Activated naive CD4-positive, alpha-beta T cell (primary cell): ENCODE data around the gene S100A11.

Source experiments
- DNase-seq, 4 experiments: peaks; one replicate each; lab custom pipeline; 2025; lab: John Stamatoyannopoulos, UW

S100A11 gene

DNA sequence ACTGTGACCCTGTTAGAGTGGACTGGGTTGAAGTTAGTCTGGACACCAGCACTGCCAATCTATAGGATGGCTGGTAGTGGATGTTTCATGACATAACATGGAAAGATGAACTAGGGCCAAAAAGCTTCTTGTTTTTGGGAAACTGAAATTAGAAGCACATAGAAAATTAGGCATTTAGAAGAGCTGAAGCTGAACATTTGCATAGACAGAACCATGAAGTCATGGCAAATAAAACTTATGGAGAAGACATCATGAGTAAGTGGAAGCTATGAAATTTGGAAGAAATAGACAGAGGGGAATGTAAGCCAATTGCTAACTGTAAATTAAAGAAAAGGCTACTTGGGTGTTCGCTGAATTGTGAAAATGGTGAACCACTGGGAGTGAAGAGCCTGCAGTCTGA is 2.7 kb upstream of the S100A11 start:
- DNase-seq = no peak

DNA sequence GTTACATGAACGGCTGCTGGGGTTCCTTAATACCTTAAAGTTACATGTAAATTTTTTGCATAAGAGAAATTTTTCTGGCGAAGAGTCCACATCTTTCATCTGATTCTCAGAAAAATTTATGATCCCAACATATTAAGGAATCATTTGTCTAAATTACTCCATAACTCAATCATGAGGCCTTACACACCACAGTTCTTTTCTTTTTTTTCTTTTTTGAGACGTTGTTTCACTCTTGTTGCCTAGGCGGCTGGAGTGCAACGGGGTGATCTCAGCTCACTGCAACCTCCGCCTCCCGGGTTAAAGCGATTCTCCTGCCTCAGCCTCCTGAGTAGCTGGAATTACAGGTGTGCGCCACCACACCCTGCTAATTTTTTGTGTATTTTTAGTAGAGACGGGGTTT is 2.1 kb upstream of the S100A11 start:
- DNase-seq = no peak

DNA sequence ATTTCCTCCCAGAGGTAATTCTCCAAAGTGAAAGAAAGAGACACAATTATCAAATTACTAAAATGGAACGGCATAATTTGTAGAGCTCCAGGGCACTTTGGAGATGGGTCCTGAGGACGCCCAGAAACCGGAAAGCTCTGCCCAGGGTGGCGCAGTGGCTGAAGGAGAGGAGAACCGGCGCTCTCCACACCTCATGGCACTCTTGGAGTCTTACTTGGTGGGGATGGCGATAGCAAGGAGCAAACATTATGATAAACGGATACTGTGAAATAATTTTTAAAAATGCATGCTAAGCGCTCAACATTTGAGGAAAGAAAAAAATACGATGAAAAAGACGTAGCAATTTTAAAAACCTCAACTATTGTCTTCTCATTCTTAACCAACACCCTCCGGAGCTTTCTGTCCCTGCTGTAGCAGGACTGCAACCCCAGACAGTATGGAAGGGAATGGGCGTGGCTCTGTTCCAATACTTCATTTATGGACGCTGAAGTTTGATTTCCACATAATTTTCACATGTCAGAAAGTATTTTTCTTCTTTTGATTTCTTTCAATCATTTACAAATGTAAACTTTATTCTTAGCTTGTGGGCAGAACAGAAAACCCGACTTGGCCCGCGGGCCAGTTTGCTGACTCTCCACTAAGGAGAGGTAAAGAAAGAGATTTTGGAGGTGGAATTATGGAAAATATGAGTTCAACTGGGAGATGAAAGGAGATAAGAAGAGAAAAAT is 1.1 kb downstream of the S100A11 start:
- DNase-seq = no peak

DNA sequence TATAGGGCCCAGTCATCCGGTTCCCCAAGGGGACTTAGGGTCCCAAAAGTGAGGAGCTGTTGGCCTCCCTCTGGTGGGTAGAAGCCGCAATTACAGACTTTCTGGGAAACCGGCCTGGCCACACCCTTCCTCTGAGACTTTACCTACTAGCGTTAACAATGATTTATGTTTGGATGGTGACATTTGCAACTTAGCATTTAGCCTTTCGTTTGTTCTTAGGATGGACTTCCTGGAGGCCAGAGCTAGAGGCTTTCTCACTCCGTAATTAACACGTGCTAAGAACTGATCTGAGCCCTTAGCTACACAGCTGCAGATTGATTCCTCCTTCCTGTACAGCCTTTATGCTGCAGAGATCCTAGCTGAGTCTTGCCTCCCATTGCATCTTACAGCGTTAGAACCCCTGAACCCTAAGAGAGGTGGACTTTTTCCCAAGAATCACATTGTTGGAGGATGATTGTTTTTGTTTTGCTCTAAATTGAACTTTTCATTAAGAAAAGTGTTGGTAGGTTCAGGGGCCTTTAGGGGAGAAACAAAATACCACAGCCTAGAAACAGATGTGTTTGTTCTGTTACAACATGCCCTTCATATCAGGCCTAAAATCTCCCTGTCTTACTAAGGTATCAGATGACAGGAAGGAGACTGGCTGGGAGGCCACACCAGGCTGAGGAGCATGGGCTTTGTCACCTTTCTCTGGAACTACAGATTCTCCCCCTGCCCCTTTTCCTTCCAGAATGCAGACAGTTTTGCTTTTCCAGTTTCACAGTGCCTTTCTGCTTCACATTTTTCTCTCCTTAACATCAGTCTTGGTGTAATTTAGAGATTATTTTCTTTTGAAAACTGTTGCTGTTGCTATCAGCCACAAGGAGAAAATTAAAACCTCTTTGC is 1.9 kb downstream of the S100A11 start:
- peak in 3 of 4 experiments; percentile 6 to 37 (median 35) for DNase-seq

DNA sequence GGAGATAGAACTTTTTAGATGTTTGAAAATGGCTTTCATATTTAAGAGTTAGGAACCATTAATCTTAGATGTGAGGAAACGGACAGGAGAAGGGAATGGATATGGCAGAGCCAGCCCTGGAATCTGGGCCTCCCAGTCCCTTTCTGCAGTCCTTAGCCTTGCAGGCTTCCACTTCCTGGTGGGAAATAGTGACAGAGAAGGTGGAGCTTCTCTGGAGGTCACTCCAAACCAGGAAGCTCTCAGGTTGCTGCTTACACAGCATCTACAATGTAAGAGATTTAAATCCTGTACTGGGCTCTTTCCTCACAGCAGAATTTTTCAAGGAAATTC is 2.5 kb downstream of the S100A11 start:
- DNase-seq = no peak

DNA sequence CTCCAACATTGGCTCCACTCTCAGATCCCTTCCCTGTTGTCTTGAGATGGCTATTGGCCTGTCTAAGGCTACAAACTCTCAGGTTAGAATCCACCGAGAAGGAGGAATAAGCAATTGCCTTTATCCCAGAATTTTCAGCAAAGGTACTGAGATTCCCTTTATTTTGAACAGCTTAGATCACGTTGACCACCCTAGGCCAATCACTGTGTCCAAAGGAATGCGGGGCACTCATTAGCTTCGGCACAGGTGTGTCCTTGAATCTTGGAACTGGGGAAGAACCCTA is 6.9 kb downstream of the S100A11 start:
- DNase-seq = no peak

DNA sequence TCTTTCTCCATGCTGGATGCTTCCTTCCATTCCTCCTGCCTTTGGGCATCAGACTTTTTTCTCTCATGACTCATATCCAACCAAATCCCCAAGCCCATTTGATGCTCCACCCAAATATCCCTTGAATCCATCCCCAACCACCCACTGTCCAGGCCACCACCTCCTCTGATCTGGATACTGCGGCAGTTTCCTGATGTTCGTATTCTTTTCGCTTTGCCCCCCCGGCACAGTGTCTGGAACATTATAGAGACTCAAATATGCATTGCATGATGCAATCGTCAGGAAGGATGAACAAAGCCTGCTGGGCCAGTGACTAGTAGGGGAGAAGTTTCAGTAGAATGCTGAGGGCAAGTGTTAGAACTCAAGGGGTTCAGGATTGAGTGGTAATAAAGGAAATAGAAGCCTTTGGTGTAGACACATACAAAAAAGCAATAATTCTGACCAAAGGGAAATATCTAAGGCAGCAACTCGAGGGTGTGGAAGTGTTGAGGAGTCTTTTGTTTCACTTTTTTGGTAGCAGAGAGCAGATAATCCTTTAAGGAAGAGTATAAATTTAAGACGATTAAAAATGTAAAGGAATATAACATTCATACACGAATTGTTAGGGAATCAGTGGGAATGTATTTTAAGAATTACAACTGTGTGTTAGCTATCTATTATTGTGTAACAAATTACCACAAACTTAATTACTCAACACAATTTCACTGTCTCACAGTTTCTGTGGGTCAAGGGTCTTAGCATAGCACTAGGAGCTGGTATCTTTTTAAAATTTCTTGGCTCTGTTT is 7.5 kb downstream of the S100A11 start:
- DNase-seq = no peak

DNA sequence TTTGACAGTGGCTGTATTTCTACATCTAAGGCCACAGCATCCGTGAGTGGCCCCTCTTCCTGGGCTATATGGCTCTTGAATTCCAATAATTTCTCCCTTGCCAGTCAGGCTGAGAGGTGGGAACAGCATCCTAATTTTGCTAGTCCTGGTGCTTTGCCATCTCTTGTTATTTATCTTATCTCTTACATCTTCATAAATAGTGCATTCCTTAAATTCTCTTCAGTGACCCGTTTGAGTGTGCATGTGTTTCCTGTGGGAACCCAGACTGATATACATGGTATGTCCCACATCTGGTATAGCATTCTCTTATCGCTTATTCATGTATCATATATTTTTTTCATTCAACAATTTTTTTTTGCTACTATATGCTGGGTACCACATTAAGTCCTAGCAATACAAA is 9.9 kb downstream of the S100A11 start:
- DNase-seq = no peak

DNA sequence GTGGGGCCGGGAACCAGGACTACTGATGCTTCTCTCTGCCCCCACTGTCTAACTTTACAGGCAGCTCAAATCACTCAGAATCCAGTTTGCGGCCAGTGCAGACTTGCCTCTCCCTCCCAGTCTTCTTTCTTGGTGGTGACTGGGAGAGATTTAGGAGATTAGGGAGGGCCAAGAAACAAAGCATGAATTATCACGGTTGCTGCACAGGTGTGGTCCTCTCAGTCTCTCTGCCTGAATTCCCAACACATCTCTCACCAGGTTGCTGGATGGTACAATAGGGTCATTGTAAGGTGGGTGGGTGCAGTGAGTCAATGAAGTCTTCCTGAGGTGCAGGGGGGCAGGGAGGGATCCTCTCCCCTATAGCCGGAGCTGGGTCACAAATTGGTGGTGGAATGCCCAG is 12.6 kb downstream of the S100A11 start:
- DNase-seq = no peak

DNA sequence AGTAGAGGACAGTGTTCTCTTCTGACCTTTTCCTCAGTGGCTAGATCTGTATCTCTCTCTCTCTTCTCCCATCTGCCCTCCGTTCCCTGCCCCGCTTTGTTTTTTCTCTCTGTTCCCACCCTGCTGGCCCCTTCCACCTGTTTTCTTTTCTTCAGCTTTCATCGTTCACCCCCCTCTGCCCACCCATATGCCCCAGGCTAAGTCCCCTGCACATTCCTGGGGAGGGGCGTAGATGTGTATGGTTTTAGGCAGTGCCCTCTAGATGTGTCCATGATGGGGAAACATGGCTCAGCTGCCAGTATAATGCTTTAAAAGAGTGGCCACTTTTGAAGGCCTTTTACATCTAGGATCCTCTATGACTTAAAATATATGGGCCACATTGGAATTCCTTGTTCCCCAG is 13.6 kb downstream of the S100A11 start:
- no peak for DNase-seq

DNA sequence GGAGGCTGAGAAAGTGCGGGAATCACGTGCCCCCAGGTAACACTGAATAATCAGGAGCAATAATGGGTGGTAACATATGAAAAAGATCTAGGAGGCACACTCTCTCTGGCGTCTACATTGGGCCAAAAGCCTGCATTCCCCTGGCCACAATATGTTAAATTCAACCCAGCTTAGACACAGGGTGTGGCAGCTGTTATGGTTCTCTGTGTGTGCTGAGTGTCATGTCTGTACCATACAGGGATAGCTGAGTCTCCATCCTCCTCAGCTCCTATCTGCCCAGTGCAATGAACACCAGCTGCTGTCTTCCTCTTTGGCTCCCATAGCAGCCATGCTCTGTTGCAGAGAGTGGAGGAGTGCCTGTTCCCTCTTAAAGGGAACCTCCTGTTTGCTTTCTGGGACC is 14.3 kb downstream of the S100A11 start:
- no peak for DNase-seq

DNA sequence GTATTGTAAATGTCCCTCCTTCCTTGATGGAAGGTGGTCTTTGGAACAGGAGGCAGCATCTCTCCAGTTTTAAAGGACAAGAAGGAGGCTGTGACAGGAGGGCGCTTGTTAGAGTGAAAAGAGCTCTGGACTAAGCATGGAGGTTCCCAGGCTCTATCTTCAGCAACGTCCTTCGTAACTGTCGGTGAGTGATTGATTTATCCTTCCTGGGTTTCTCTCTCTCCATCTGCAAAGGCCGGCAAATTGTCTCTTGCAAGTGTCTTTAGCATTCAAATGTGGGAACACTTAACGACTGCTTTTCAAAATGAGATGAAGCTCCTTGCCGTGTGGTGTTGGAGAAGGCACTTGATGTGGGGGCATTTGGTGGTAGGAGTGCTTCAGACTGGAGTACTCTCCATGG is 15.2 kb downstream of the S100A11 start:
- DNase-seq = no peak

DNA sequence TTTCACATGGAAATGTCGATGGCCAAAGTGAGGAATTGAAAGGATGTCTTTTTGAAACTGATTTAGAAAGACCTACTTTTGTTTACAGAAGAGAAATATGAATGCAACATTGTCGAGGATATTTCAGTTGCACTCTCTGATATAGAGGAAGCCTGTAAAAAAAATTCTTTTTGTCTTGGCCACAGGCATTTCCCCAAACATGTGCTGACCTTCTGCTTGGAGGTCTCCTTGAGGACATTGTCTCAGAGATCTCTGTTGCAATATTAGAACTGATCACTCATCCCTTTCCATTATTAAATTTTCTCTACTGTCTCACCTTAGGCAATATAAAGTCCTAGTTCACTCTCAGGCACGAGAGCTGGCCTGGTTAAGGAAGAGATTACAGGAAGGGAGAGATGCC is 16.0 kb downstream of the S100A11 start:
- no peak for DNase-seq

DNA sequence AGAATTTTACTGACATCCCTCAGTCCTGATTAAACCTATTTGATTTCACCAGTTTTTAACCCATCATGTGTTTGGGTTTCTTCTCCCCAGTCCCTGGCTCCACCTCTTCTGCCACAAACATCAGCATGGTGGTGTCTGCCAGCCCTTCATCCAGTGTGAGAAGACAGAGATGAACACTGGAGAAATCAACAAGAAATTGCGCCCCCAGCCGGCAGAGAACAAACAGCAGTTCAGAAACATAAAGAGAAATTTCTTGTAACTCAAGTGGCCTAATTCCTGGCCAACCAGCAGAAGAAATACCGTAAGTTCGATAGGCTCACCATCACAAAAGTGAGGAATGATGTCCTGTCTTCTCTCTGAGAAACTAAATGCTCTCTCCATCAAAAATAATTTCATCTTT is 18.3 kb downstream of the S100A11 start:
- DNase-seq = no peak

DNA sequence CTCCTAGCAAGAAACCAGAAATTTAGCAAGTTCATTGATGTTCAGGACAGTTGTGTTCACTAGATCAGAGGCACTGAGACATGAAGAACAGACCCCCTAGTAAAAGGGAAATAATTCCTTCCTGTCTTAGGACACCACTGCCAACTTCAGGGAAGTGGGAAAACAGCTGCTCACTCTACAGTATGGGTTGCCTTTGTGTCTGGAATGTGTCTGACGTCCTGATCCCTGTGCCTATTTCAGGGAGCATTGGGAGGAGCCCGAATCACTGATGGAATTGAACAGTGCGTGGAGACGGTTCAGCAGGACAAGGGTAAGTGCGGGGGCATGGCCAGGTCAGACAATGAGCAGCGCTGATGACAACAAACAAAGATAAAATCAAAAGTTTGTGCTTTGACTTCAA is 21.0 kb downstream of the S100A11 start:
- no peak for DNase-seq

DNA sequence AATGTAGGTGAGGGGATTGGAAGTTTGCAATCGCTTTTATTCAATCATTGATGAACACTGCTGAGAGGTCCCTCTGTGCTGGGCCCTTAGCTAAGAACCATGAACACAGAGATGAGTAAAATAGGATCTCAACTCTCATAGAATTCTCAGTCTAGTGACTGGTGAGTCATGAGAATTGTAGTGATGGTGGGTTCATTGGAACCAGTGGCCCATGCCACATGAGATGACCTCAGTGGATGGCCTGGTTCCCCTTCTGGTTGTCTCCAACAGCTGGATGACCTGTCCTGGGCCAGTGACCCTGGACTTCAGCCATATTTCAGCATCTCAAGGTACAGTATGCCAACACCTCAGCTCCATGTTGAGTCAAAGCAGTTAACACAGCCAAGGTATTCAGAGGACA is 21.9 kb downstream of the S100A11 start:
- DNase-seq = no peak

DNA sequence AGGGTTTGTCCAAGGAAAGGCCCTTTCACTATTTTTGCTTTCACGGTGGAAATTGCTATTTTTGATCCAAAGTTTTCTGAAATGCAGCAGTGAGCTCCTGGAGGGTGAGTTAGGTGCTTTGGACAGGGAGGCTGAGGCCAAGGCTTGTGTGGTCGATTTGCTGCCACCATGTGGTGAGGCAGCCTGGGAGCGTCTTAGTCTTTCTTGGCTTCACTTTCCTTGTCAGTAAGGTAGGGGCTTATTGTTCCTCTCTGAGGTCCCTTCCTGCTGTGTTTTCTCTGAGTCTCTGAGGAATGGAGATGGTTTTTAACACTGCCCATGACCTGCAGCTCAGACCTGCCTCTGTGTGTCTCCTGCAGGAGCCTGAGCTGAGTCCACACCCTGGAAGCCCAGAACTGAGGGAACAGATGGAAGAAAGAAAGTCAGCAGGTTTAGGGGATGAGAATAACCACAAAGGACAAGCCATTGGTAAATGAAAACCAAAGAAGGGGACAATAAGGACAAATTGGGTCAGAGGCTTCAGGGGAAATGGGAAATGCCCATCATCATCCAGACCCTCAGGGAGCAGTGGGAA is 23.1 kb downstream of the S100A11 start:
- DNase-seq = peak in 1 of 4 experiments; percentile 19

DNA sequence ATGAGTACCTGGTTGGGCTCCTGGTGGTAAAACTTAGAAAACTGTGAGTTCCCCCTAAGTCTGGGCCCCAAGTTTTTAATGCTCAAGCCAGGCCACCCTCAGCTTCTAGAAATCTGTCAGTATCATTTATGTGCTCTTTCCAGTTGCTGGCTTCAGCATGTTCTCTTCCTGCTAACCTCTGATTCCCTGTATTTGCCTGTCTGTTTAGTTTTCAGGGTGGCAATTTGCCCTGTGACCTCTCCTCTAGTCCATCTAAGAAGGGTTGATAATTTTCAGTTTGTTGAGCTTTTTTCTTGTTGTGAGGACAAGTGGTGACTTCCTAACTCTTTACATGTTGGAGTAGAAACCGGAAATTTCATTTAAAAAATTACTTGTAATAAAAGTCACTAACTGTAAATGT is 27.1 kb downstream of the S100A11 start:
- no peak for DNase-seq

DNA sequence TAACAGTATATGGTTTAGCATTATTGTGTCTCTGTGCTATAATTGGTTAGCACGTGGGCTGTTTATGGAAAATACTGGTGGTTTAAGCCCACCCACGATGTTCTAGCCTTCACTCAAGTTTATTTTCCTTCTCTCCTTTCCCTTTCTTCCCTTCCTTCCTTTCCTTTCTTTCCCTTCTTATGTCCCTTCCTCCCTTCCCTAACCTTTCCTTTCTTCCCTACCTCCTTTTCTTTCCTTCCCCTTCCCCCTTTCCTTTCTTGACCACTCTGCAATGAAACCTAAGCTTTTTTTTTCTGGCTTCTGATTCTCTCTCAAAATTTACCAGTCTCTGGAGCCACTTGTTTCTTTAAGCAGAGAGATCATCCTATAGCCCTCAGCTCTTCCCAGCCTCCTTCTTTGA is 29.8 kb downstream of the S100A11 start:
- DNase-seq = no peak

DNA sequence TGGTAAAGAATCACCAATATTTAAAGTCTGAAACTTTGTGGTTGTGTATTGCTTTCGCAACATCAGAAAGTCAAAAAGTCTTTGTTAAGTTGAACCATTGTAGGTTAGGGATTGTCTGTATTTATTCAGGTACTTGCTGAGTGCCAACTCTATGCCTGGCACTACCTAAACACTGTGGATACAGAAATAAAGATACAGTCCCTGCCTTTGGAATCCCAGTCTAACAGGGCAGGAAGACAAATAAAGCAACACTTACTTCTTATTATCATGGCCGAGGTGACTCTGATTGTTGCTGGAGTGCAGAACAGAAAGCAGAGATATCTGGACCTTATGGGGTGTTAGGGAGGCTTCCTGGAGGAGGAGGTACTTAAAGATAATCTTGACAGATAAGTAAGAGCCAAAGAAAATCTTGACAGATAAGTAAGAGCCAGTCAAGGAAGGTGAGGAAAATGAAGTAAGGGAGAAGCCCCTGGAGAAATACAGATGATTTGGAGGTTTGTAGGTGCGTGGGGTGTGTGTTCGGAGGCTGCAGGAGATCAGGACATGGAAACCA is 31.4 kb downstream of the S100A11 start:
- DNase-seq = no peak

DNA sequence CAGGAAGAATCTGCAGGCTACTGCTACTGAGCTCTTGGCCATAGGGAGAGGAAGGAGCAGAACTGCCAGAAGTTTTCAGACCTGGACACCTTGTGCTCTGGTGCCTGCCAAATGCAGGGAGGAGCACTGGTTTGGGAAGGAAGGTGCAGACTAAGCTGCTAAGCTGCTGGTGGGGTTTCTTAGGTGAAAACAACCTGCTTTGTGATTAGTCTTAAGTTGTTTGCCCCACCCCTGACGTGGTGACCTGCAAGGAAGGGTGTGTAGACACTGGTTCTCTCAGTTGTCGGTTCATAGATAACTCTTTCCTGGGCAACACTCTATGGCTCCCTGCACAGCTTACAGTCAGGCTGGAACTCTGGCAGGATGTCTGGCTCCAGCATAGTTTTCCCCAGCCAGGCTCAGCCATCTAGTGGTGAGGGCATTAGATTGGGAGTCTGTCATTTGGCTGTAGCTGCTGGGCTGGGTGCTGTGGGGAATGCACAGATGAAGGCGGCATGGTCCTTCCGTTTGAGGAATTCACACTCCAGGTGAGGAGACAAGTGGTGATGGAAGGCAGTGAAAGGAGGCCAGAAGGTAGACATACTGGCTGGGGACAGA is 32.9 kb downstream of the S100A11 start:
- DNase-seq = no peak

DNA sequence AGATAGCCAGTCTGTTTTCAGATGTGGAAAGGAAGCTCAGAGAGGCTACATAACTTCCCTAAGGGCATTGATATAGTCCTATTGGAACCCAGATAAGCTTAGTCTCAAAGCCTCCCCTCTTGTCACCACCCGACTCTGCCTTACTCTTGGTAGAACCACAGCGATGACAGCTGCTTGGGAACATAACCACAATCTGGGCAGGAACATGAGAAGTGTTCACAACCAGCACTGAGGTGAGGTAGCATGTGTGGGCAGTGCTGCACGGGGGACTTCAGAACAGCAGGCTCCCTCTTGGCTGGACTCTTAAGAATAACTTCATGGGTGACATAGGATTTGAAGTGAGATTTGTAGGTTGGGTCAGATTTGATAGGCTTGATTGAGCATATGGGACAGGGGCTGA is 33.8 kb downstream of the S100A11 start:
- no peak for DNase-seq
